Gastroesophageal sphincter (tissue), 4 donors: ENCODE results near the gene CMSS1. TPM values are rescaled to one million over a fixed set of nuclear protein-coding genes. Genes with fewer than 3 reads are reported as not detected.

ENCODE experiments used
- ATAC-seq: fragments of 150-250 bp; one replicate; pipeline ENCODE4 v1.9.1; 2016; ENCODE audit warnings: mild to moderate bottlenecking, moderate library complexity
- H3K27ac ChIP-seq, 4 donors: fragments of 200-600 bp; sonication (generic) in 3 of 4; 1 replicate in 3 of 4; 2 replicates in 1 of 4; pipeline ENCODE4 v1.5.1; 2016 to 2019
- H3K27me3 ChIP-seq: fragments of 200-600 bp; sonication (generic); one replicate; pipeline ENCODE4 v1.5.1; 2019
- H3K36me3 ChIP-seq, 2 donors: fragments of 200-600 bp; sonication (generic); one replicate each; pipeline ENCODE4 v1.5.1; 2019; ENCODE audit warnings: control low read depth in 1 of 2
- H3K4me1 ChIP-seq, 3 donors: fragments of 200-600 bp; sonication (generic); 1 replicate in 2 of 3; 2 replicates in 1 of 3; pipeline ENCODE4 v1.5.1; 2016 to 2019; ENCODE audit warnings: control low read depth in 2 of 3
- H3K4me3 ChIP-seq, 2 donors: fragments of 200-600 bp; sonication (generic); one replicate each; pipeline ENCODE4 v1.5.1; 2019; ENCODE audit warnings: mild to moderate bottlenecking in 1 of 2, moderate library complexity in 1 of 2
- H3K9me3 ChIP-seq, 3 donors: fragments of 200-600 bp; sonication (generic); one replicate each; pipeline ENCODE4 v1.5.1; 2017 to 2019; ENCODE audit warnings: control low read depth in 2 of 3
- EP300 ChIP-seq: sonication (generic); formaldehyde crosslinking; IDR thresholded peaks from one replicate; pipeline ENCODE4 v1.6.1; 2017; ENCODE audit warnings: antibody characterized with exemption, mild to moderate bottlenecking
- POLR2A ChIP-seq, 2 donors: fragments of 450-650 bp; IDR thresholded peaks; one replicate each; pipeline ENCODE4 v1.6.1; 2017; ENCODE audit warnings: antibody characterized with exemption in 2 of 2, mild to moderate bottlenecking in 2 of 2, moderate library complexity in 1 of 2
- POLR2AphosphoS5 ChIP-seq: sonication (generic); formaldehyde crosslinking; IDR thresholded peaks from one replicate; pipeline ENCODE4 v1.6.1; 2017; ENCODE audit warnings: antibody characterized with exemption
- WGBS, 2 donors: methylation state at CpG; one replicate each; pipeline ENCODE4 v1.1.5; 2018; ENCODE audit warnings: low coverage in 1 of 2; 5-methylcytosine and 5-hydroxymethylcytosine counted together
- total RNA-seq, 4 donors: library from RNA; depleted of rRNA; stranded (reverse); fragments of >200 nt; gene quantifications; one replicate each; pipeline ENCODE4 v1.1.0, GENCODE V29; 2016
- TF ChIP-seq, protein P1 (sequence below), 4 experiments: fragments of 200-600 bp in 2 of 4; fragments of 450-650 bp in 2 of 4; sonication (generic) in 1 of 4; IDR thresholded peaks; one replicate each; pipeline ENCODE4 v1.5.1; 2017 to 2019; ENCODE audit warnings: antibody characterized with exemption in 4 of 4, mild to moderate bottlenecking in 2 of 4, moderate library complexity in 2 of 4

The CMSS1 gene
- total RNA-seq, 4 donors from 2014 or later, result 15.2 to 20.8 (median 16.6) TPM

DNA sequence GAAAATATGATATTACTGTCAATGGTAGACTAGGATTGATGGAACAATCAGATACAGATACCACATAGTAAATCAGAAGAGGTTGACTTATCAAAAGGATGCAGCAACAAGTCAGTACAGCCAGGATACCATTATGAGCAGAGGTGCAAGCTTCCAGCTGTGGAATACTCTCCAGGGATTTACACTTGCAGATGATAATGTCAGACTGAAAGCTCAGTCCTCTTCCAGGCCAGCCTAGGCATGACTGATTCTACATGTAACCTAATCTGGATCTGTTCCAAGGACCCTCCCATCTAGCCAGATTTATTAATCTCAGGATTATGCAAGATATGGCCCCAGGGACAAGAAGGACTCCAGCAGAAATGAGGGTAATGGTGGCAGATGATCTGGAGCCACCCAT is 288.4 kb downstream of the CMSS1 start:
- Histone ChIP-seq H3K9me3 (no peaks in the 10 kb centered on the region), H3K4me3 (no peak overlapping the region), H3K36me3 (no peaks in the 10 kb centered on the region), H3K27ac (peak overlapping the region in 3 of 4 donors; percentile 58 to 65 (median 58)), H3K27me3 (no peaks in the 10 kb centered on the region), H3K4me1 (peaks cover 23 to 80% (median 29%) of the 10 kb centered on the region in 3 donors)
- no peak for ATAC-seq
- TF ChIP-seq POLR2A (IDR thresholded peaks at IDR 0.05), result no peak
- TF ChIP-seq, protein P1, sequence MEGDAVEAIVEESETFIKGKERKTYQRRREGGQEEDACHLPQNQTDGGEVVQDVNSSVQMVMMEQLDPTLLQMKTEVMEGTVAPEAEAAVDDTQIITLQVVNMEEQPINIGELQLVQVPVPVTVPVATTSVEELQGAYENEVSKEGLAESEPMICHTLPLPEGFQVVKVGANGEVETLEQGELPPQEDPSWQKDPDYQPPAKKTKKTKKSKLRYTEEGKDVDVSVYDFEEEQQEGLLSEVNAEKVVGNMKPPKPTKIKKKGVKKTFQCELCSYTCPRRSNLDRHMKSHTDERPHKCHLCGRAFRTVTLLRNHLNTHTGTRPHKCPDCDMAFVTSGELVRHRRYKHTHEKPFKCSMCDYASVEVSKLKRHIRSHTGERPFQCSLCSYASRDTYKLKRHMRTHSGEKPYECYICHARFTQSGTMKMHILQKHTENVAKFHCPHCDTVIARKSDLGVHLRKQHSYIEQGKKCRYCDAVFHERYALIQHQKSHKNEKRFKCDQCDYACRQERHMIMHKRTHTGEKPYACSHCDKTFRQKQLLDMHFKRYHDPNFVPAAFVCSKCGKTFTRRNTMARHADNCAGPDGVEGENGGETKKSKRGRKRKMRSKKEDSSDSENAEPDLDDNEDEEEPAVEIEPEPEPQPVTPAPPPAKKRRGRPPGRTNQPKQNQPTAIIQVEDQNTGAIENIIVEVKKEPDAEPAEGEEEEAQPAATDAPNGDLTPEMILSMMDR (IDR thresholded peaks at IDR 0.05), result no peak
- no peak for TF ChIP-seq POLR2AphosphoS5
- TF ChIP-seq EP300, result no peak

DNA sequence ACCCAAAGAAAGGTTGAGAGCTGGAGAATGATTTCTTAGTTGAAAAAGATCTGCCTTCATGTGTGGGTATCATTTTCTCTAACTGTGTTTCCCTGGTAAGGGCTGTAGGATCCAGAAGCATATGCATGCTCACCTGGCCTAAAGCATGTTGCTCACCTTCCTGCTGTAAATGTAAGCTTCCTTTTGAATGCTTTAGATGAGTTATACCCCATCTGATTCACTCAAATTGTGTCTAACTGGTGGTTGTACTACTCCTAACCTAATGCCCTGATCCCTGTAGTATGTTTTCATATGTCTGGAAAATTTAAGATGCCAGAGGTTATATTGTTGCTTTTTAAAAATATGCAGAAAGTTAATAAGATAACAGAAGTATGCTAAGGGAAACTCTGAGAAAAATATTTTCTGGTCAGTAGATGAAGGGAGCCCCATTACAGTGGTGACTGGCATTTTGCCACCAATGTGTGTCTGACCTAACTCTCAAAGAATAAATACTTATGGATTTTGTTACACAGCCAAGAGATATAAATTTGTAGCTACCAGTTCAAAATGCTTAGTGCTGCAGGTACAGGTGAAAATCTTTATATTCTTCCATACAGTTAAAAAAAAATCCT is 289.0 kb downstream of the CMSS1 start:
- no peak for ATAC-seq

DNA sequence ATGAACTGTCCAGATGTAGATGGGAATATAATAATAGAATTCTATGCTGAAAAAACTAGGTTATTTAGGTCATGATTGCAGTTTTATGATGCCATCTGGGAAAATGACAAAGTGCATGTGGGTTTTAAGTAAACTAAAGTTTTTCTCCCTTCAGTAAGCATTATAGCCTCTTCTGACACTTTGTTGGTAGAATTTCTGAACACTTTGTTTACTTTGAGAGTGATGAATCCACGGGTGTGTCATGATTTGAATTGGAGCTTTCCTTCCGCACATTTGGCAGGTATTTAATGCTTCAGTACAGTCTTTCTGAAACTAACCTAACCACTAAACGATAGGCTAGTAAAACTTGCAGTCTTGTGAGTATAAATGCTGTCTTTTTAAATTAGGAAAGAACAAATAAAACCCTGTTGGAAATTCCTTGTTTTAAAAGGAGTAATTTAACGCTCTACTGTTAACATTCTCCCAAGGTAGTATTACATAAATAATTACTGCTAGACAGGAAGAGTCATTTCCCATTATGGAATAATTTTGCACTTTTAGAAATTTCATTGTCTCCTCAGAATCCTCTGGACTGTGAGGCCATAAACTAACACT is 289.7 kb downstream of the CMSS1 start:
- no peaks in the 10 kb centered on the region for H3K27me3 ChIP-seq
- TF ChIP-seq POLR2AphosphoS5 (peak; percentile 8), EP300 (no peak), POLR2A (IDR thresholded peaks at IDR 0.05) (no peak)
- TF ChIP-seq, protein P1 (IDR thresholded peaks at IDR 0.05), result no peak
- no peaks in the 10 kb centered on the region for H3K9me3 ChIP-seq
- no peaks in the 10 kb centered on the region for H3K36me3 ChIP-seq
- H3K4me1 ChIP-seq, result peaks cover 23 to 83% (median 29%) of the 10 kb centered on the region in 3 donors
- 9 to 12% methylated on average over 4 of the region's 4 CpGs for whole genome bisulfite sequencing, 2 donors
- peak overlapping the region; percentile 47 to 65 (median 58) for H3K27ac ChIP-seq
- no peak overlapping the region for H3K4me3 ChIP-seq
- no peak for ATAC-seq

More for the DNA sequence above, 289.0 kb downstream of the CMSS1 start:
- H3K27ac ChIP-seq, result peak overlapping the region in 3 of 4 donors; percentile 58 to 65 (median 58)
- H3K36me3 ChIP-seq, result no peaks in the 10 kb centered on the region
- H3K9me3 ChIP-seq, result no peaks in the 10 kb centered on the region
- no peak overlapping the region for H3K4me3 ChIP-seq
- H3K27me3 ChIP-seq, result no peaks in the 10 kb centered on the region
- peaks cover 23 to 81% (median 29%) of the 10 kb centered on the region in 3 donors for H3K4me1 ChIP-seq
- TF ChIP-seq, protein P1 (IDR thresholded peaks at IDR 0.05), result no peak
- TF ChIP-seq POLR2AphosphoS5, result no peak
- TF ChIP-seq EP300, result no peak
- TF ChIP-seq POLR2A (IDR thresholded peaks at IDR 0.05), result no peak

DNA sequence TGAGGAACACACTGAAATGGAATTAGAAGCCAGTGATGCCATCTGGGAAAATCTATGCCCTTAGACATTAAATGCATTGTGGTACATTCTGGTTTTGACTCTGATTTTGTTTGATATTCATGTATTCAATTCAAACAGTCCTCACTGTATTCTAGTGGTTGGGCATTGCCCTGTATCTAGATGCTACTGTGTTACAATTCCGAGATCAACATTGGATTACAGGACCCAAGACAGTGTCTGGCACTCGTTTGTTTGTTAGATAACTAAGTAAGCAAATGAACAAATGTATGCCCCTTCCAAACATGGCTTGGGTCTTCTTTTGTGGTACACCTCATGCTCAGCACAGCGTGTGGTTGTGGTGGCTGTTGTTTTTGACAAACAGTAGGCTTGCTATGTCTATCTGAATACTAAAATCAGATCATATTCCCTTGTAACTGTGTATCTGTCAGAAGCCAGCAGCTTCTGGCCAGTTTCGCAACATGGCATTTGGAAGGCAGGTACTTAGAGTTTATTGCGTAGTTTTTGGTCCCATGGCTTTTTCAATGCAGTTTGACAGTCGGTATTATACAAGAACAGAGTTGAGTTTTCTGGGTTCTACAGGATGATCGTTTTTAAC is 290.9 kb downstream of the CMSS1 start:
- TF ChIP-seq POLR2A (IDR thresholded peaks at IDR 0.05), result no peak
- TF ChIP-seq EP300, result no peak
- TF ChIP-seq, protein P1 (IDR thresholded peaks at IDR 0.05), result no peak
- no peak for TF ChIP-seq POLR2AphosphoS5
- peak overlapping the region; percentile 29 to 65 (median 56) for H3K27ac ChIP-seq
- no peak overlapping the region for H3K4me3 ChIP-seq
- peaks cover 23 to 81% (median 29%) of the 10 kb centered on the region in 3 donors for H3K4me1 ChIP-seq
- no peak for ATAC-seq
- H3K36me3 ChIP-seq, result no peaks in the 10 kb centered on the region
- 74 to 87% methylated on average over 6 to 7 of the region's 7 CpGs for WGBS, 2 donors
- no peaks in the 10 kb centered on the region for H3K27me3 ChIP-seq
- no peaks in the 10 kb centered on the region for H3K9me3 ChIP-seq
